Dermis microvascular lymphatic vessel endothelial cell (primary cell): ENCODE results near the gene PDE8A. TPM values are rescaled to one million over a fixed set of nuclear protein-coding genes. Genes with fewer than 3 reads are reported as not detected.
"Not testable (repeated sequence)": the region's sequence is repeated elsewhere in the genome, so short reads cannot be mapped to it uniquely, and the experiment has no call there.

Experiments used
- DNase-seq, 2 donors: peaks; one replicate each; pipeline versions ENCODE4 v3.0.0 to v3.0.0-alpha.2; 2010; ENCODE audit warnings: low read depth in 2 of 2
- total RNA-seq: library from RNA; depleted of rRNA; stranded (reverse); fragments of >200 nt; gene quantifications from 2 replicates; pipeline ENCODE4 v1.2.1, GENCODE V29; 2014

Gene PDE8A
- total RNA-seq, 1 donor from 2014 or later = 50.2 TPM

DNA sequence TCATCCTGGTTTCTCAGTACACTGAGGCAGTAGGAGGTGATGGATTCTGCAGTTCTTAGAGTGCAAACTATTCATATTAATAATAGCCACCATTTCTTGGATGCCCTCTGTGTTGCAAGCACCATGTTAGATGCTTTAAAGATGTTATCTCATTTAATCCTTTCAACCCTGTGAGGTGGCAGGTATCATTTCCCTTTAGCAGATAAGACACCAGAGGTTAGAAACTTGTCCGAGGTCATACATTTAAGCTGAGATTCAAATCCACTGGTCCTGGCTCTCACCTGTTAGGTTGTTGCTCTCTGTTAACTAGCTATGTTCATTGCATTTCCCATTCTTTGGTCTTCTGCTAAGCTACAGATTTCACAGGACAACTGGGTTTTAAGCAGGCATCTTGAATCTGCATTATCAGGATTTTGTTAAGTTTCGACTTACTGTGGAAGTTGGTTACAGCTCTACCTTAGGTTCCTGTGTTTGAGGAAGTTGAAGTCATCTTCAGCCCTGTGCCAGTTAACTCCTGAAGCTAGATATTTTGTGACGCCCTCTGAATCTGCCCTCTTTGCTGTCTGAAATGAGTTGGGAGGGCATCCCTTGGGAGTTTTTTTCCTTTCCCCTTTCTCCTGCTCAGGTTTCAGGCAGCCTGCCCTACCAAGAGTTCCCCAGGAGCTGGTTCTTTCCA, 6.4 kb downstream of the PDE8A start:
- DNase-seq = no peak

DNA sequence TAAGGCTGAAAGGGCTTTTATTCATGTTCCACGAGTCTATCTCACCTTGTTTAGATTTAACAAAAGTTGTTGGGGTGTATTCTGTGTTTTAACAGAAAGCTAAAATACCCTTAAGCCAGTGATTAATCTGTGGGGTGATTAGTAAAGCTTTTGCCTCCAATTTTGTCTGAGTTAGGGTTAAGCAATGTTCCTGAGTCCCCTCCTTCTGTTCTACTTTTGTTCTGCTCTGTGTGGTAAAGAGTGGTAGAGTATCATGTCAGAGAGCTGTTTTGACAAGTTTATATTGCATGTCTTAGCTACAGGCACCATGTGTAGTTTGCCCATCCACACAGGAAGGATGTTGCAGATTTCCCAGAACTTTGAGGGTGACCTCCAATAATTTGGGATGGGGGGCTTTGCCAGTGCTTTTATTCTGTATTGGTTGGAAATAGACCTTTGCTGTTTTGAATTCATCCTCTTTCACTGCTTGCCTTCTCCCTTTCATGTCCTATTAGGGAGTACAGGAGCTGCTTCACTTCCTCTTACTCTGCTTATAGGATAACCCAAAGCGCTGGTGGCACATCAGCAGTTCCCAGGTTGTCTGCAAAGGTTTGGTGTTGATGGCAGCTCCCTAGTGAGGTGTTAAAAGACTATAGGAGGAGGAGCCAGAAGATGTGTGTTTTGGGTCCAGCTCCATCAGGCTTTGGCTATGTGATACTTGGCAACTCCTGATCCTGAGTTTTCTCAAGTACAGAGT, 7.4 kb downstream of the PDE8A start:
- no peak for DNase-seq

DNA sequence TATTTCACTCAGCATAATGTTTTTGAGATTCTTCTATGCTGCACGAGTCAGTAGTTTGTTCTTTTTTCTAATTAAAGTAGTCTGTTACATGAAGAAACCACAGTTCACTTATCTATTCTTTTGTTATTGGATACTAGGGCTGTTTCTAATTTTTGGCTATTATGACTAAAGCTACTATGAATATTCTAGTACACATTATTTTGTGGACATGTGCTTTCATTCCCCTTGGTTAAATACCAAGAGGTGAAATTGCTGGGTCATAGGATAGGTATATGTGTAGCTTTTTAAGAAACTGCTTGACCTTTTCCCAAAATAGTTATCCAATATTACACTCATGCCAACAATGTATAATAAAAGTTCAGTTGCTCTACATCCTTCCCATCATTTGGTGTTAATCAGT, 8.9 kb downstream of the PDE8A start:
- no peak for DNase-seq

DNA sequence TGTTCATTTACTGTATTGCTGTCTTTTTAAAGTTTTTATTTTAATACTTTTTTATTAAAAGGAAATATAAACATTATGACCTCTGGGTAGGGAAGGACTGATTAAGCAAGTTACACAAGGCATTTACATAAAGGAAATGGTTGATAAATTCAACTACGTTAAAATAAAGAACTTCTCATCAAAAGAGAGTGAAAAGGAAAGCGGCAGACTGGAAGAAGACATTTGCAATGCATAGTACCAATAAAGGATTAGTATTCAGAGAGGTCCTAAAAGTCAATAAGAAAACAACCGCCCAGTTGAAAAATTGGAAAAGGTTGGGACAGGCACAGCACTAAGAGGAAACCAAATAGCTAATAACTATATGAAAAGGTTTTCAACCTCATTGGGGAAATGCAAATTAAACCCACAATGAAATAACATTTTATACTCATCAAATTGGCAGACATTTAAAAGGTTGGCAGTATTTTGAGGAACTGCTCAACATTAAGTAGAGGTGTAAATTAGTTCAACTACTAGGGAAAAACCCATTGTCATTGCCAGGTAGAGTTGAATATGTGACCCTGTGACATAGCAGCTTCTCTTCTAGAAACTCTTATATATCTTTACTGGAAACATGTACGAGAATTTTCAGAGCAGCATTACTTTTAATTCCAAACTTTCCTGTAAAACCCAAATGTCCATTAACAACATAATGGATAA, 9.5 kb downstream of the PDE8A start:
- no peak for DNase-seq

DNA sequence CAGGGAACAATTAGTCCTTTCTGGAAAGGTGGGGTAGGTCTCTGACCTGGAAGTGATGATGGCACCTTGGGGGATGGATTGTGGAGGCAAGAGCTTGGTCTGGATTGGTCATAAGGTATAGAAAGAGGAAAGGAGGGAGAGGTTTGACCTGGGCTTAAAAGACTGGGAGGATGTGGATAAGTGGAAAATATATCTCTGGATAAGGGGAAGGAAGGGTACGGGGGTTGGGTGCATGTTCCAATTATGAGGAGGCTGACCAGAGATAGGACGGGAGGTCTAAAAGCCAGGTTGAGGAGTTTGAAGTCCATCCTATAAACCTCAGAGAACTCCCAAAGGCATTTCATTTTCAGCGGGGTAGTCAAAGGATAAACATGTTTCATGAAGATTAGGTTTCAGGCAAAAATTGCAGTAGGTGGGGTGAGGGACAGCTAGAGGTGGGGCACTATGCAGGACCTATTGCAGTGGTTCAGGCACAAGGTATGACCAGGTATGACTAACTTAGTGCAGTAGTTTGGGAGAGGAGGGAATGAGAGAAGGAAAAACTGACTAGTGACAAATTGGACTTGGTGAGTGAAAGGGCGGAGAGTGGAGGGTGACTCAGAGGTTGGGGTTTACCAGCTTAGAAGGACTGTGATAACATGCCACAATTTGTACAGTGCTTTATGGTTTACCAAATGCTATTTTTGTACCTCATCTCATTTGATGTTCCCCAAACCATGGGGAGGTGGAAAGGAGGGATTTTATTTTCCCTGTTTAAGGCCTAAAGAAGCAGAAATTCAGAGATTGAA, 10.7 kb downstream of the PDE8A start:
- DNase-seq = peak; percentile 49 to 85

DNA sequence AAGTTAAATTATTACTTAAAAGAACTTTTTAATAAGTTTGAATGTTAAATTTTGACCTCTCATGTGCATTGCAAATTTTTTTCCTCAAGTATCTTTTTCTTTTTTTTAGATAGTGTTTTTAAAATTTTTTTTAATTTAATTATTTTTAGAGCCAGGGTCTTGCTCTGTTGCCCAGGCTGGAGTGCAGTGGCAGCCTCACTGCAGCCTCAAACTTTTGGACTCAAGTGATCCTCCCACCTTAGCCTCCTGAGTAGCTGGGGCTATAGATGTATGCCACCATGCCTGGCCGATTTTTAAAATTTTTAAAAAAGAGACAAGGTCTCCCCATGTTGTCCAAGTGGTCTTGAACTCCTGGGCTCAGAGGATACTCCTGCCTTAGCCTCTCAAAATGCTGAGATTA, 14.4 kb downstream of the PDE8A start:
- DNase-seq = no peak

DNA sequence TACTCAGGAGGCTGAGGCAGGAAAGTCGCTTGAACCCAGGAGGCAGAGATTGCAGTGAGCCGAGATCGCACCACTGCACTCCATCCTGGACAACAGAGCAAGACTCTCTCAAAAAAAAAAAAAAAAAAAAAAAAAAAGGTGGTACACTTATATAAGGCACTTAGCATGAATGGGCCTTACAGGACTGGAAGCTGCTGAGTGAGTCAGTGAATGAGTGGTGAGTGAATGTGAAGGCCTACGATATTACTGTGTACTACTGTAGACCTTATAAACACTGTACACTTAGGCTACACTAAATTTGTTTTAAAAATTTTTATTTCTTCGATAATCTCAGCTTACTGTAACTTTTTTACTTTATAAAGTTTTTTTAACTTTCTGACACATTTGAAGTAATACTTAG, 15.1 kb downstream of the PDE8A start:
- not testable (repeated sequence) for DNase-seq

DNA sequence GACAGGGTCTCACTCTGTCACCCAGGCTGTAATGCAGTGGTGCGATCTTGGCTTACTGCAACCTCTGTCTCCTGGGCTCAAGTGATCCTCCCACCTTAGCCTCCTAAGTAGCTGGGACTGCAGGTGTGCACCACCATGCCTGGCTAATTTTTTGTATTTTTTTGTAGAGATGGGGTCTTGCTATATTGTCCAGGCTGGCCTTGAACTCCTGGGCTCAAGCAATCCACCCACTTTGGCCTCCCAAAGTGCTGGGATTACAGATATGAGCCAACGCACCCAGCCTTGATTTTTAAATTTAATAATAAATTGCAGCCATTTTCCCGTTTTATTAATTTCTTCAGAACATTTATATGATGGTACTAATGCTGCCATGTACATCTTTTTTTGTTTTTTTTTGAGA, 15.6 kb downstream of the PDE8A start:
- not testable (repeated sequence) for DNase-seq

DNA sequence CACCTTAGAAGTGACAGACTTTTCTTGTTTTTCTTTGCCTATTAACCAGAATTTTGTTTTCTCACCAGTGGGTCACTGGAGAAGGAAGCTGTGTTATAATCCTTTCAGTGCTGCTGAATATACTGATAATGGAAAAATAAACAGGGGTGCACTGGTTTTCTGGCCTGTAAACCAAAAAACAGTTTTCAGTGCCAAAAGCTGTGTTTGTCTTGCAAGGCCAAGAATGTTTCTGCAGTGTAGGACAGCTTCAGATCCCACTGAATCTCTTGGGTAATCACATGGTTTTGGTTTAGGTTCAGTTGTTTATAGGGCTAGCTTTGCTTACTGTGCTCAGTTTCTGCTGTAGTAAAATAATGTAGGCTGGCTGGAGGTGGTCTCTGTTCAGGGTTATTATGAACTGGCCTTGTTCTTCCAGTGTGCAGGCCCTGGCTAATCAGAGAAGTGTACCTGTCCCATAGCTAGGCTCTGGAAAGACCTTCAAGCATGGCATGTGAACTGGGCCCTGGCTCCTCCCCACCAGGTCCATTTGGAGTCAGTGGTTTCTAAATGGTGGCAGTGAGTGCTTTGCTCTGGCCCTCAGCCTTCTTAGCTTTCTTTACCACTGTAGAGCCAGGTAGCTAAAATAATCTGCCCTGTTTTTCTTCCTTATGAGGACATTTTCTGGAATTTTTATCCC, 18.7 kb downstream of the PDE8A start:
- DNase-seq = peak in 1 of 2 donors; percentile 59

DNA sequence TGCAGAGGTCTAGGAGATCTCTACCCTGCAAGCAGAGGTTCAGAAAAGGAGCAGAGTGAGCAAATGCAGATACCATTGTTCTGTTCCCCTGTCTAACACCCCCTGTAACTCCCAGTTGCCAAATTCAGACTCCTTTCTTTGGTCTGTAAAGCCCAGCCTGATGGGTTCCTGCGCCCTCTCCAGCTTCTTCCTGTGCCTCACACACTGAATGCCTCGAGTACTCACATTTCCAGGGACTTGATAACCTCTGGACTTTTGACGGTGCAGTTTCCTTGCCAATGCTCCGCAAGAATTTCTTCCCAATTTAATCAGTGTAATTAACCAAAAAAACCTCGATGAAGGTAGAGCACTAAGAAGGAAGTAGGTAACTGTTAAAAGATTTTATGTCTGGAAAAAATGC, 19.3 kb downstream of the PDE8A start:
- peak in 1 of 2 donors; percentile 38 for DNase-seq

DNA sequence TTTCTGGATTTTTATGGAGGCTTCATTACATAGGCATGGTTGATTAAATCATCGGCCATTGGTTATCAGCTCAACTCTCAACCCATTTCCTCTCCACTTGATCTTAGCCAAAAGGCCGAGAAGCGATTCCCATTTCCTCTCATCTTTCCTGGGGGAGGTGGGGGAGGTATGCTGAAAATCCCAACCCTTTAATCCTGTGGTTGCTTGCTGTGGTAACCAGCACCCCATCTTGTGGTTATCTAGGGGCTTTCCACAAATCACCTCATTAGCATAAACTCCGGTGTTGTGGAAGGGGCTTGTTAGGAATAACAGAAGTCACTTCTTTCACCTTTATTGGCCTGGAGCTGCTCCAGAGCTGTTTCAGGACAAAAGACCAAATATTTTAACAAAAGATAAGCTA, 20.9 kb downstream of the PDE8A start:
- DNase-seq = no peak

DNA sequence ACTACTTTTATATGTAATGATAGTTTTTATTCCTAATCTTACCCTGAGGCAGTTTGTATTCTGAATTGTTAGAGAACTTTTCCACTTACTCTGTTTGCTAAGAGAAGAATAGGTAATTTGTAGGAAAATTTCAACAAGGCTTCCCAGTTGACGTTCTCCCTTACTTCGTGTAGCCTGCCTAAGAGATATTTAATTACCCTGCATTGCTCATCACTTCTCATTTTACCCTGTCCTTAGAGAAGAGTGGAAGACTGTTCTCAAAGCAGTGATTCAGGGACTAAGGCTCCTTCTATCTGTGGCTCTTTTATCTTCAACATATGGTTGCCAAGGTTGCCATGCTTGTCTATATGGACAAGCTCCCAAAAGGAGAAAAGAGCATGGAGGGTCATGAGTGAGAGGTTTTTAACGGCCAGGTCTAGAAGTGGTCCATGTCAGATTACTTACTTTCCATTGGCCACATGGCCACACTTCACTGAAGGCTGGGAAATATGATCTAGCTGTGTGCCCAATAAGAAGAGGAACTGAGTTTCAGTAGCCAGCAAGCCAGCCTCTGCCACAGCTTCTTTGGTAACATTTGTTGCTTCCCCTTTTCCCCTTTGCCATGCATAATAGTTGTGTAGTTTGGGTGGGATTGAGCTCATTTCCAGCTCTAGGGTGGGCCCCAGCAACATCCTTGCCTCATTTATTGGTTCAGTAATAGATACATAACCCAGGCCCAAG, 22.1 kb downstream of the PDE8A start:
- DNase-seq = no peak

DNA sequence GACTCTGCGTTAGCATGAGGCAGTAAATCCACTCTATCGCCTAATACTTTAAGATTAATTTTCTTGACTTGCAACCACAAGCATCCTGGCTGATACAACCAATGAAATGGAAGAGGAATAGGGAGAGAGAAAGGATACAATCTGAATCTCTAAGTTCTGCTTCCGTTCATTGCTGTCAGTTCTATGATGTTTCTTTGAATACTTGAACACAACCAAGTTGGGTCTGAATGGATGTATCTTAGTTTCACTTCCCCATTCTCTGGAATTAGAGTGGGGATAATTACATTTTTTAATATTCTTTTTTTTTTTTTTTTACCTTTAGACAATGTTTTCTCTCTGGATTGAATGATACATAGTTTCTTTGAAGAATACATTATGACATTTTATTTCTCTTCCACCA, 22.9 kb downstream of the PDE8A start:
- DNase-seq = no peak

DNA sequence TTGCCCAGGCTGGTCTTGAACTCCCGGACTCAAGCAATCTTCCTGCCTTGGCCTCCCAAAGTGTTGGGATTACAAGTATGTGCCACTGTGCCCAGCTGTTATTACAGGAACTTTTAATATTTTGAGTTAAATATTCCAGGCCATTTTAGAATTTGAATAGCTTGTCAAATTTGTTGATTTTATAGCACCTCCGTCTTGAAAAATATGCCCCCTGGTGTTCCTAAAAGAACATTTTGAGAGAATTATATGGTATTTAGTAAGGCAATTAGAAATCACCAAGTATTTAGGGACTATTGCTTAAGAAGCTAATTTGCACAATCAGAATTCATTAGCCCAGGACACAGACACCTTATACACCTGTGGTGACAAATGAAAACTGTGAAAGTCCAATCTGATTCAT, 23.7 kb downstream of the PDE8A start:
- no peak for DNase-seq

DNA sequence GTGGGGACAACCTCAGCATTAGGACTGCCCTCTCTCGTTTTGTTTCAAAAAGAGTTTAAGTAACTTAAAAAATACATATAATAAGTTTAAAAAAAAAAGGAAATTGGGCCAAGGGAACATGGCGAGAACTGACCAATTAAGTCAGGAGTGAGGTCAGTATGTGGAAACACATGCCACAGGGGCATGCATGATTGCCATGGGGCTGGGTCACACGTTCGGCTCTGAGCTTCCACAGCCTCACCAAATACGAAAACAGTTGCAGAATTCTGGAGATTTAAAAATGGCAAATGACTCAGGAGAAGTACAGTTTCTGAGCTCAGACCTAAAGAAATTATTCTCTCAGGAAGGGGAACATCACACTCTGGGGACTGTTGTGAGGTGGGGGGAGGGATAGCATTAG, 24.1 kb downstream of the PDE8A start:
- DNase-seq = no peak

DNA sequence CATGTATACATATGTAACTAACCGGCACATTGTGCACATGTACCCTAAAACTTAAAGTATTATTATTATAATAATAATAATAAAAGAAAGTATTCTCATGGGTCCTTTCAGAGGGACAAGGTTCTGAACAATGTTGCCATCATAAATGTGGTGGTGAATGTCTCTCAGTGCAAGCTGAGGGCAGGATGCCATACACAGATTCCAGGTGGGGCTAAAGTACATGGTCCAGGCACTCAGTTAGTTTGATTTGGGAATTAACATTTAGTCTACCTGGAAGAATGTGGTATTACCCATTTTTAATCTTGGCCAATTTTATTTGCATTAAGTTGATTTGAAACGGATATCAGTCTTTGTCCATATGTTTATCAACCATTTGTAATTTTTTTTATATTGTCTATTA, 24.5 kb downstream of the PDE8A start:
- DNase-seq = no peak

DNA sequence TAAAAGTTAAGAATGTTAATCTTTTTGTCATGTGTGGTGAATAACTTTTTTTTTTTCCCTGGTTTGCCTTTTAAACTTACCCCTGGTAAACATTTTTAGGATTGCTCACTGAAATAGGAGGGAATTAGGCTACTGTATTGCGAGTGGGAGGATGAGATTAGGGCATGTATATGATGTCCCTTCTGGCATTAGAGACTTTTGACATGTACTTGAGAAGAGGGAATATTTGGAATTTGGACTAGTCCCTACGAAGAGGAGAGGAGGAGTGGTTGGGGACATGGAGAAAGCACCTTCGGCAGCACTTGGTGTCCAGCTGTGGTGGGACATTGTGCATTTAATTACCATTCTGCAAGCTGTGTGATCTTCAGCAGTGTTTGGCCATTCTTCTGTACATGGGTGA, 25.0 kb downstream of the PDE8A start:
- DNase-seq = no peak

DNA sequence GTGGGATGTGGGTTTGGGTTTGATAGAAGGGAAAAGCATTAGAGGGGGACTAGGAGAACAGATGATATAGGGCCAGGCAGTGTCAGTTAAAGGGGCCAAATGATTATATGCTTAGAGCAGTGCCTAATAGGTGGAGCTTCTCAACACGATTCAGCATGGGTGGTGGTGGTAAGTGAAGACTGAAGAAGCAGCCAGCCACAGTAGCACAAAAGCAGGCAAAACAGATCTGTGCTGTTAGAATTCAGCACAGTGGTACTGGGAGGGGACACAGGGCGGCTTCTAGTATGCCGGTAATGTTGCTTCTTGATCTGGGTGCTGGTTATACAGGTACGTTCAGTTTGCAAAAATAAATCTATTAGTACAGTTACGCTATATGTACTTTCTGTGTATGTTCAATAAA, 25.5 kb downstream of the PDE8A start:
- no peak for DNase-seq

DNA sequence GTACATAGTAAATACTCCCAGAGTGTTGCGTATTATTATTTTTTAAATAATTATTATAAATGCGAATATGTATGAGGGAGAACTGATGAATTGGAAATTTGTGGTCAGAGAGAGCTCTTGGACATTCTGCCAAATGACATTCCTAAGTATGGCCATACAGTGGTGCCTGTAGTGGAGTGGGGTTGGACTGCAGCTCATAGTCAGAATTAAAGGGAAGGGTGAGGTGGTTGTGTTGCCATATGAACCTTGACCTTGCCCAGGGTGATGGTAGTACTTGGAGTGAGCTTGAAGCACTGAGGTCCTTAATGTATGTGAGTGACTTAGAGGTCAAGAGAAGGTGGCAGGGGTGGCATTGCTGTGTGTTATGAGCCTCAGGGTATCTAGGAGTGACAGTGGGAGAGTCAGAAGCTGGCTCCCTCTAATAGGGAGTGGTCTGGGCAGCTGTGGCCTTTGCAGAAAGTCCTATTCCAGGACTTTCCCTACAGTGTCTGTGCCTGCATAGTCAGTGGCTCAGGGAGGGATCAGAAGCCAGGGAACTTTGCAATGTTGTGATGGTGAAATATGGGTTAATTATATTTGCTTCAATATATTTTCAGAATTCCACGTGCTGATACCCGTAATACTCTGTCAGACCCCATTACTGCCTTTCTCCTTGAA, 26.2 kb downstream of the PDE8A start:
- no peak for DNase-seq
